Measurements from ENCODE around the gene DNAJB2.
A peak's percentile ranks its signal among the peaks of the same experiment; 100 is the strongest.
"Not testable (repeated sequence)": the region's sequence is repeated elsewhere in the genome, so short reads cannot be mapped to it uniquely, and the experiment has no call there.

DNAJB2 gene

GRCh38 chr2:219286436-219287115 is 7.4 kb downstream of the DNAJB2 start:
- Histone ChIP-seq H3K4me3 (ENCODE audit: low read length) (no peak overlapping the region), H3K9ac (ENCODE audit: low read depth, low read length) (no peak overlapping the region), H3K27ac (ENCODE audit: low read depth, low read length) (no peak overlapping the region)

GRCh38 chr2:219287116-219287440 is 7.9 kb downstream of the DNAJB2 start:
- not testable (repeated sequence) for H3K27me3 ChIP-seq (ENCODE audit: insufficient read depth, low read length); H3K4me3 ChIP-seq (ENCODE audit: low read length); H3K4me1 ChIP-seq (ENCODE audit: insufficient read depth, low read length); H3K9ac ChIP-seq (ENCODE audit: low read depth, low read length); H3K9me3 ChIP-seq (ENCODE audit: insufficient read depth, low read depth, low read length); H3K27ac ChIP-seq (ENCODE audit: low read depth, low read length)
- WGBS, result 97% methylated on average over 6 of the region's 6 CpGs
- H3K36me3 ChIP-seq (ENCODE audit: insufficient read depth, low read length), result peaks cover 11% of the 10 kb centered on the region

More at GRCh38 chr2:219286436-219287115, 7.4 kb downstream of the DNAJB2 start:
- WGBS, result 92% methylated on average over 12 of the region's 12 CpGs
- Histone ChIP-seq H3K9me3 (ENCODE audit: insufficient read depth, low read depth, low read length) (no peaks in the 10 kb centered on the region), H3K36me3 (ENCODE audit: insufficient read depth, low read length) (peaks cover 11% of the 10 kb centered on the region), H3K4me1 (ENCODE audit: insufficient read depth, low read length) (peaks cover 5% of the 10 kb centered on the region; the same call in 1 of the 2 replicates), H3K27me3 (ENCODE audit: insufficient read depth, low read length) (no peaks in the 10 kb centered on the region)

GRCh38 chr2:219287580-219288265 is 8.6 kb downstream of the DNAJB2 start:
- Histone ChIP-seq H3K27me3 (ENCODE audit: insufficient read depth, low read length) (no peaks in the 10 kb centered on the region), H3K9me3 (ENCODE audit: insufficient read depth, low read depth, low read length) (no peaks in the 10 kb centered on the region), H3K36me3 (ENCODE audit: insufficient read depth, low read length) (peaks cover 5% of the 10 kb centered on the region), H3K4me3 (ENCODE audit: low read length) (no peak overlapping the region), H3K4me1 (ENCODE audit: insufficient read depth, low read length) (peaks cover 5% of the 10 kb centered on the region; the same call in 1 of the 2 replicates), H3K27ac (ENCODE audit: low read depth, low read length) (no peak overlapping the region), H3K9ac (ENCODE audit: low read depth, low read length) (no peak overlapping the region)
- WGBS, result 89% methylated on average over 10 of the region's 10 CpGs

- no peak overlapping the region for H3K27ac ChIP-seq (ENCODE audit: low read depth, low read length)
- H3K4me3 ChIP-seq (ENCODE audit: low read length), result no peak overlapping the region
- 86% methylated on average over 6 of the region's 6 CpGs for WGBS
- H3K27me3 ChIP-seq (ENCODE audit: insufficient read depth, low read length), result no peaks in the 10 kb centered on the region
- peaks cover 5% of the 10 kb centered on the region; the same call in 1 of the 2 replicates for H3K4me1 ChIP-seq (ENCODE audit: insufficient read depth, low read length)
- no peaks in the 10 kb centered on the region for H3K9me3 ChIP-seq (ENCODE audit: insufficient read depth, low read depth, low read length)
- H3K36me3 ChIP-seq (ENCODE audit: insufficient read depth, low read length), result peaks cover 3% of the 10 kb centered on the region; the same call in 1 of the 2 replicates
- H3K9ac ChIP-seq (ENCODE audit: low read depth, low read length), result no peak overlapping the region
These were observed 10.0 kb downstream of the DNAJB2 start for GRCh38 chr2:219289195-219289536.

DNA sequence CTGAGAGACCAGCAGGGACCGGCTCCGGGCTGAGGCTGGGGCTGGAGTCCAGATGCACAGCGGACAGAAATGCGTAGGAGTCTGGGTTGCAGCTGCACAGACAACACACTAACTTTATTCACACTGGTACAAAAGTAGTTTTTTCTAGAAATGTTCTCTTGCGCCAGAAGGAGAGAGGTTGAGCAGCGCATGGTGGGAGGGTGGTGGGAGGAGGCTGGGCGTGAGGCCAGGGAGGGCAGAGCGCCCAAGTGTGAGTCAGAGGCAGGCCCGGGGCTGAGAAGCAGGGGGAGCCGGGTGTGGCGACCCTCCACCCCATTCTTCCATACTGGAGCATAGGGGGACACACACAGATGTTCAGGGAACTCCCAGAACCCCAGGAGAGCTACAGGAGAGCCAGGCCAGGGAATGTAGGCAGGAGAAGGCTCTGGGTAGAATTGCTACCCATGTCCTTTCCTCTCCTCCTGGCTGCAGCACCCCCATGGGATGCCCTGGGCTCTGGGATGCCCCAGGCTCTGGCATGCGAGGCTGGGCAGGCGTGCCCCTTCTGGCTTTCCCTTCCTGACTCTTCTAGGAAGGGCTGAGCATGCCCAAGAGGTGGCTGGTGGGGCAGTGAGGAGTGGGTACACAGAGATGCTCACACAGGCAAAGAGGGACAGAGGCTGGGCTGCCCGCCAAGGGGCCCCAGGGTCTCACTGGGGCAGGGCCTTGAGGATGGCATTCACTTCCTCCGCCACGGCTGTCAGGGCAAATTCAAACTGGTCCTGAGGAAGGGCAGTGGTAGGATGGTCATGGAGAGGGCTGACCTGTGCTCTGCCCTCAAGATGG is 10.6 kb downstream of the DNAJB2 start:
- Histone ChIP-seq H3K4me1 (ENCODE audit: insufficient read depth, low read length) (peaks cover 5% of the 10 kb centered on the region; the same call in 1 of the 2 replicates), H3K4me3 (ENCODE audit: low read length) (no peak overlapping the region), H3K9me3 (ENCODE audit: insufficient read depth, low read depth, low read length) (no peaks in the 10 kb centered on the region), H3K27ac (ENCODE audit: low read depth, low read length) (no peak overlapping the region), H3K27me3 (ENCODE audit: insufficient read depth, low read length) (no peaks in the 10 kb centered on the region), H3K9ac (ENCODE audit: low read depth, low read length) (no peak overlapping the region), H3K36me3 (ENCODE audit: insufficient read depth, low read length) (peaks cover 2% of the 10 kb centered on the region; the same call in 1 of the 2 replicates)
- whole genome bisulfite sequencing, result 85% methylated on average over 15 of the region's 16 CpGs

- Histone ChIP-seq H3K9me3 (ENCODE audit: insufficient read depth, low read depth, low read length) (no peaks in the 10 kb centered on the region), H3K9ac (ENCODE audit: low read depth, low read length) (no peak overlapping the region), H3K4me3 (ENCODE audit: low read length) (no peak overlapping the region), H3K36me3 (ENCODE audit: insufficient read depth, low read length) (no peaks in the 10 kb centered on the region), H3K27ac (ENCODE audit: low read depth, low read length) (no peak overlapping the region), H3K4me1 (ENCODE audit: insufficient read depth, low read length) (peaks cover 5% of the 10 kb centered on the region; the same call in 1 of the 2 replicates), H3K27me3 (ENCODE audit: insufficient read depth, low read length) (peaks cover 6% of the 10 kb centered on the region)
- WGBS, result 89% methylated on average over 16 of the region's 16 CpGs
These were observed 11.4 kb downstream of the DNAJB2 start for GRCh38 chr2:219290381-219291171.

DNA sequence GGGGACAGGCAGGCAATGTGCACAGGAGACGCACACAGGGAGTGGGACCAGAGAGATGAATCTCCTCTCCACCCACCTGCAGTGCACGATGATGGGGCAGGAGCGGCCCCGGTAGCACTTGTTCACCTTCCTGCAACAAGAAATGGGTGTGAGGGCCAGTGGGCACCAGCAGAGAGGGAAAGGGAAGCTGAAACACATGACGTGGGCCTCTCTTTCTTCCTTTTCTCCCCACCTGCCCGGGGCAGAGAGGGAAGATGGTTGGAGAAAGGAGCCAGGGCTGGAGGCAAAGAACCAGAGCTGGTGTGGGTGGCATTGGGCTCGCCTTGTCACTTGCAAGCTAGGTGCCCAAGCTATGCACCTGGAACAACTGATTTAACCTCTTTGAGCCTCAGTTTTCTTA is 12.2 kb downstream of the DNAJB2 start:
- no peaks in the 10 kb centered on the region for H3K9me3 ChIP-seq (ENCODE audit: insufficient read depth, low read depth, low read length)
- H3K27me3 ChIP-seq (ENCODE audit: insufficient read depth, low read length), result peaks cover 11% of the 10 kb centered on the region
- no peak overlapping the region for H3K27ac ChIP-seq (ENCODE audit: low read depth, low read length)
- peaks cover 2% of the 10 kb centered on the region; the same call in 1 of the 2 replicates for H3K4me1 ChIP-seq (ENCODE audit: insufficient read depth, low read length)
- no peak overlapping the region for H3K4me3 ChIP-seq (ENCODE audit: low read length)
- 88% methylated on average over 4 of the region's 7 CpGs for WGBS
- H3K9ac ChIP-seq (ENCODE audit: low read depth, low read length), result no peak overlapping the region
- H3K36me3 ChIP-seq (ENCODE audit: insufficient read depth, low read length), result no peaks in the 10 kb centered on the region

GRCh38 chr2:219291910-219292490 is 12.8 kb downstream of the DNAJB2 start:
- 89% methylated on average over 4 of the region's 4 CpGs for WGBS
- H3K36me3 ChIP-seq (ENCODE audit: insufficient read depth, low read length), result no peaks in the 10 kb centered on the region
- peaks cover 11% of the 10 kb centered on the region for H3K27me3 ChIP-seq (ENCODE audit: insufficient read depth, low read length)
- no peak overlapping the region for H3K4me3 ChIP-seq (ENCODE audit: low read length)
- H3K9ac ChIP-seq (ENCODE audit: low read depth, low read length), result no peak overlapping the region
- H3K4me1 ChIP-seq (ENCODE audit: insufficient read depth, low read length), result no peaks in the 10 kb centered on the region
- no peak overlapping the region for H3K27ac ChIP-seq (ENCODE audit: low read depth, low read length)
- no peaks in the 10 kb centered on the region for H3K9me3 ChIP-seq (ENCODE audit: insufficient read depth, low read depth, low read length)

DNA sequence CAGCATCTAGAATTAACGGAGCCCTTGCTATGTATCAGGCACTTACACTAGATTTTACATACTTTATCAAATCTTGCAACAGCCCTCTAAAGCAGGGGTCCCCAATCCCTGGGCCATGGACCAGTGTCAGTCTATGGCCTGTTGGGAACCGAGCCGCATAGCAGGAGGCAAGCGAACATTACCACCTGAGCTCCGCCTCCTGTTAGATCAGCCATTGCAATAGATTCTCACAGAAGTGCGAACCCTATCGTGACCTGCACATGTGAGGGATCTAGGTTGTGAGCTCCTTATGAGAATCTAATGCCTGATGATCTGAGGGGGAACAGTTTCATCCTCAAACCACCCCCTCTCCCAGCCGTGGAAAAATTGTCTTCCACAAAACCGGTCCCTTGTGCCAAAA is 13.4 kb downstream of the DNAJB2 start:
- H3K9ac ChIP-seq (ENCODE audit: low read depth, low read length), result no peak overlapping the region
- peaks cover 11% of the 10 kb centered on the region for H3K27me3 ChIP-seq (ENCODE audit: insufficient read depth, low read length)
- no peak overlapping the region for H3K4me3 ChIP-seq (ENCODE audit: low read length)
- H3K9me3 ChIP-seq (ENCODE audit: insufficient read depth, low read depth, low read length), result no peaks in the 10 kb centered on the region
- WGBS, result 92% methylated on average over 9 of the region's 9 CpGs
- no peaks in the 10 kb centered on the region for H3K4me1 ChIP-seq (ENCODE audit: insufficient read depth, low read length)
- H3K36me3 ChIP-seq (ENCODE audit: insufficient read depth, low read length), result no peaks in the 10 kb centered on the region
- H3K27ac ChIP-seq (ENCODE audit: low read depth, low read length), result no peak overlapping the region

GRCh38 chr2:219293736-219294231 is 14.6 kb downstream of the DNAJB2 start:
- 96% methylated on average over 5 of the region's 5 CpGs for WGBS
- no peaks in the 10 kb centered on the region for H3K36me3 ChIP-seq (ENCODE audit: insufficient read depth, low read length)
- no peak overlapping the region; the same call in 1 of the 2 replicates for H3K9ac ChIP-seq (ENCODE audit: low read depth, low read length)
- no peaks in the 10 kb centered on the region for H3K9me3 ChIP-seq (ENCODE audit: insufficient read depth, low read depth, low read length)
- peaks cover 11% of the 10 kb centered on the region for H3K27me3 ChIP-seq (ENCODE audit: insufficient read depth, low read length)
- H3K27ac ChIP-seq (ENCODE audit: low read depth, low read length), result no peak overlapping the region
- H3K4me3 ChIP-seq (ENCODE audit: low read length), result peak overlapping the region; percentile 79
- H3K4me1 ChIP-seq (ENCODE audit: insufficient read depth, low read length), result 0 out of 2 replicates have a peak, but pooled peaks cover under 1% of the 10 kb centered on the region

All from HUES64 (cell line).